Hippocampal formation (tissue), 2 donors: ENCODE measurements around the gene OR1I1.

ENCODE experiments used
- DNase-seq, 2 donors: peaks; one replicate each; lab custom pipeline; 2025; lab: John Stamatoyannopoulos, UW

OR1I1 gene

DNA sequence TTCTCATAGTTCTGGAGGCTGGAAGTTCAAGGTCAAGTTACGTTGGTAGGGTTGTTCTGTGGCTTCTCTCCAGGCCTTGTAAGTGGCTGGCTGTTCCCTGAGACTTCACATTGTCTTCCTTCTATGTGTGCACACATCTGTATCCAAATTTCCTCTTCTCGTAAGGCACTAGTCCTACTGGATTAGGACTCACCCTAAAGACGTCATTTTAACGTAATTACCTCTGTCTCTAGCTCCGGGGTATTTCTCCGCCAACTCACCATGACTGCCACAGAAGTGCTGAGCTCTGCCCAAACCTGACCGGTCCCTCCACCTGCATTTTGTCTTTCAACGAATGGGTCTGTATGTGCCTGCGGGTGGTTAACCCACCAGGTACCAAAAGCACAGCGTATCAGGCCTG lies 16.4 kb downstream of the OR1I1 start:
- DNase-seq, result no peak

DNA sequence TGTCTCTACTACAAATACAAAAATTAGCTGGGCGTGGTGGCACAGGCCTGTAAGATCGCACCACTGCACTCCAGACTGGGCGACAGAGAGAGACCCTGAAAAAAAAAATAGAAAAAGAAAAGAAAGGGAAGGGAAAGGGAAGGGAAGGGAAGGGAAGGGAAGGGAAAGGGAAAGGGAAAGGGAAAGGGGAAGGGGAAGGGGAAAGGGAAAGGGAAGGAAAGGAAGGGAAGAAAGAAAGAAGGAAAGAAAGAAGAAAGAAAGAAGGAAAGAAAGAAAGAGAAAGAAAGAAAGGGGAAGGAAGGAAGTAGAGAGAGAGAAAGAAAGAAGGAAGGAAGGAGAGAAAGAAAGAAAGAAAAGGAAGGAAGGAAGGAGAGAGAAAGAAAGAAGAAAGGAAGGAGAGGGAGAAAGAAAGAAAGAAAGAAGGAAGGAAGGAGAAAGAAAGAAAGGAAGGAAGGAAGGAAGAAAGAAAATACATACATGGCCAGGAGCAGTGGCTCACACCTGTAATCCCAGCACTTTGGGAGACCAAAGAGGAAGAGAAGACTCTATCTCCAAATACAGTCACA lies 17.1 kb downstream of the OR1I1 start:
- no peak for DNase-seq

- DNase-seq, result no peak
Measured at GRCh38 chr19:15101479-15102082, 19.6 kb downstream of the OR1I1 start.

DNA sequence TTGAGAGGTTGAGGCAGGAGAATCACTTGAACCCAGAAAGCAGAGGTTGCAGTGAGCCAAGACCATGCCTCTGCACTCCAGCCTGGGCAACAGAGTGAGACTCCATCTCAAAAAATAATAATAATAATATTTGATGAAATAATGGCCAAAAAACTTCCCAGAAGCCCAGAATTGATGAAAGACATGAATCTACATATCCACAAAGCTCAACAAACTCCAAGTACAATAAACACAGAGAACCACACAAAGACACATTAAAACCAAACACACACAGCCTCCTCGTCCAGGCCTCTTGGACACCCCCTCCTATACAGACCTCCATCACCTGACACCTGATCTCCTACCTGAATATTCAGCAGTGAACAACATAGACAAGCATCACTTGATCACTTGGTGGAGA lies 22.0 kb downstream of the OR1I1 start:
- no peak for DNase-seq

DNA sequence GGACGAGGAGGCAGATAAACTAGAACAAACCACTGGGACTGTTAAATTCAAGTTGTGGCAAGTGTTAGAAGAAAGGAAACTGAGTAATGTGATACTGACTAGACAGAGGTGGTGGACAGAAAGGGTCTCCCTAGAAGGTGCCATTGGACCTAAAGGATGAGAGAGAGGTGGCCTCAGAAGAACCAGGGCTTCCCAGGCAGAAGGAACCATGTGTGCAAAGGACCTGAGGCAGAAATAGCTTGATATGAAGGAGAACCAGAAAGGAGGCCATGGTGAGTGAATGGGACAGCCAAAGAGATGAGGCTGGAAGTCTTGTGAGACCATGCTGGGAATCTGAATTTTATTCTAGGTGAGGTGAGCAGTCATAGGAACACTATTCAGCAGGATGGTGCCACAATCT lies 22.4 kb downstream of the OR1I1 start:
- no peak for DNase-seq

DNA sequence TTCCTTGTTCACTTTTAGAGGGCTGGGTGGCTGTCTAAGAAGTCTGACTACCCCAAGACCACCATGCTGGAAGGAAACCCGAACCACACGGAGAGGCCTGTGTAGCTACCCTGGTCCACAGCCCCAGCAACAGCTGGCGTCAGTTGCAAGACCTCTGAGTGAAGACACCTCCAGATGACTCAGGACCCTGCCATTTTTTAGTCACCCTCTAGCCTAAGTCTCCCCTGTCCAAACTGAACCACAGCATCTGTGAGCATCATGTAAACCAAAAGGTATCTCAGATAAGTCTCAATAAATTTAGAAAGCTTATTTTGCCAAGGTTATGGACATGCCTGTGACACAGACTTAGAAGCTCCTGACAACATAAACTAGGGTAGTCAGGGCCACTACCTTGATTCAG lies 23.0 kb downstream of the OR1I1 start:
- DNase-seq, result no peak

DNA sequence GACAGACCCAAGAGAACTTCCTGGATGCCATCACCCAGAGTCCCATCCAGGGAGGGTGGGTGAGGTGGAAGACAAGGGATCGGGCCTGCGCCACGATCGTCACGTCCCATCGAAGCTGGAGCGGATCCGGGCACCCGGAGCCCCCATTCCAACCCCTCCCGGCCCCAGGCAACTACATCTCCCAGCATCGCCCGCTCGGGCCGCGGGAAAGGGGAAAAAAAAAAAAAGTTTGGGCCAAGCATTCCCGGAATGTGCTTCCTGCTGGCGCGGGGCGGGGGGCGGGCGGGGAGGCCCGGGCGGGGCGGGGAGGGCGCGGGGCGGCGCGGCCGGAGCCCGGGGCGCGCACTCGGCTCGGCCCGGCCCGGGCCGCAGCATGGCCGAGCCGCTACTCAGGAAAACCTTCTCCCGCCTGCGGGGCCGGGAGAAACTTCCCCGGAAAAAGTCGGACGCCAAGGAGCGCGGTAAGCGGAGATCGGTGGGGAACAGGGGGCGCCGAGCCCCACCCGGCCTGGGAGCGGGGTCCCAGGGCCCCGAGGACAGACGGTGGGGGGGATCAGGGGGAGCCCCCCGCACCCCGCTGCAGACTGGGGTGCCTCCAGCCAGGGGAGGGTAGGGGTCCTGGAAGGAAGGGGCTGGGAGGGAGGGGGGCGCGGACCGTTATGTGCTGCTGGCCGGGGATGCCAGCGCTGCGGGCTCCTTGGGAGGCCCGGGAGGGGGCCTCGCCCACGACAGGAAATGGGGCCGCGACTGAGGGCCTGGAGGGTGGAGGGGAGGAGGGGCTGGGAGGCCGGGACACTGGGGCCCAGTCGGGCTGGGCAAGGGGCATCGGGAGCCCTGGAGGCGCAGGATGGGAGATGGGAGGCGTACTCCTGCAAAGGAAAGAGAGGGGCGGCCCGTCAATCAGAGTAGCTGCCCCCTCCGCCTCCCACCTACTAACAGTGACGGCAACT lies 25.3 kb downstream of the OR1I1 start, which contains the start of gene SYDE1:
Gene SYDE1 (plus strand): TSS at position 341 of the 950 bp plus-strand sequence. CDS start 33 bp downstream, at position 374.
- no peak for DNase-seq

DNA sequence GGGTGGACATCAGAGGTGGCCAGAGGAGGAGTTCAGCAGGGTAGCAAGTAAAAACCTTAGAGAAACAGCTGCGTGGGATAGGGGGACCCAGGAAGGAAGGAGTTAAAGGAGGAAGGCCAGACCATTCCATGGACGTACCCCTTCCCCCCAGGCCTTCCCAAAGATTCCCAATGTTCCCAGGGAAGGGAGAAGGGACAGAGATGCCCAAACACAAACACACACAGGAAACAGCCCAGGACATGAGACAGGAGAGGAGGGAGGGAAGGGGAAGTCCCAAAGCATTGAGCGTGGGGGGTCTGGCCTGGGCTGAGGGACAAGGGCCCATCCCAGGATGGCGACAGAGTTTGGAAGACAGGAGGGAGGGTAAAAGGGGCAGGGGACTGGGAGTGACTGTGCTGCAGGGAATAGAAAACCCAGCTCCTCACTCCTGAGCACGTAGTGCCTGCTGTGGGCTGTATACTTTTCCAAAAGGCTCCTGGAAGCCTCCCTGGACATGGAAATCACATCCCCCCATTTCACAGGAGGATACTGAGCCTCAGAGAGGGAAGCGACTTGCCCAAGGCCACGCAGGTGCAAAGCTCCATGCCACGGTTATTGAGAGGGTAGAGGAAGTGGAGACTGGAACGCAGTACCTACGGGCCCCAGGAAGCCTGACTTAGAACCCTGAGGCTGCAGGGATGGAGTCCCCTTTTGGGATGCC lies 26.3 kb downstream of the OR1I1 start:
- no peak for DNase-seq

DNA sequence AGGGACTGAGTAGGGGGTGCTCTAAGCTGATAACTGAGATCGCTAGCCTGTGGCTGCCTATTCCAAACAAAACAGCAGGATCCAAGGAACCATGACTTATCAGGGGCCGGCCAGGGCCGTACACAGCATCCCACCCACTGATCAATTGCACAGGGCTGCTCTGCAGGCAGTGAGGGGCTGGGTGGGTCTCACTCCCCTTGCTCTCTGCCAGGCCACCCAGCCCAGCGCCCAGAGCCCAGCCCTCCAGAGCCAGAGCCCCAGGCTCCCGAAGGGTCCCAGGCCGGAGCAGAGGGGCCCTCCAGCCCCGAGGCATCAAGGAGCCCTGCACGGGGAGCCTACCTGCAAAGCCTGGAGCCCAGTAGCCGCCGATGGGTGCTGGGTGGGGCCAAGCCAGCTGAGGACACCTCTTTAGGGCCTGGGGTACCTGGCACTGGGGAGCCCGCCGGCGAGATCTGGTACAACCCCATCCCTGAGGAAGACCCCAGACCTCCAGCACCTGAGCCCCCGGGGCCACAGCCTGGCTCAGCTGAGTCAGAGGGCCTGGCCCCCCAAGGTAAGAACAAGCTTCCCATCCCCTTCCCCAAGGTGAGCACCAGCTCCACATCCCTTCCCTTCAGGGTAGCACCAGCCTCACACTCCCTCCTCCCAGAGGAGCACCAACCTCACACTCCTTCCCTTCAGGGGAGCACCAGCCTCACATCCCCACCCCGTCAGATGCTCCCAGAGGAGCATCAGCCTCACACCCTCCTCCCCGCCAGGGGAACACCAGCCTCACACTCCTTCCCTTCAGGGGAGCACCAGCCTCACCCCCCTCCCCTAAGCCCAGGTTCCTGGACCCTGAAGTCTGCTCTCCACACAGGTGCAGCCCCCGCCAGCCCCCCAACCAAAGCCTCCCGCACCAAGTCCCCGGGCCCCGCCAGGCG lies 27.1 kb downstream of the OR1I1 start:
- DNase-seq, result no peak

DNA sequence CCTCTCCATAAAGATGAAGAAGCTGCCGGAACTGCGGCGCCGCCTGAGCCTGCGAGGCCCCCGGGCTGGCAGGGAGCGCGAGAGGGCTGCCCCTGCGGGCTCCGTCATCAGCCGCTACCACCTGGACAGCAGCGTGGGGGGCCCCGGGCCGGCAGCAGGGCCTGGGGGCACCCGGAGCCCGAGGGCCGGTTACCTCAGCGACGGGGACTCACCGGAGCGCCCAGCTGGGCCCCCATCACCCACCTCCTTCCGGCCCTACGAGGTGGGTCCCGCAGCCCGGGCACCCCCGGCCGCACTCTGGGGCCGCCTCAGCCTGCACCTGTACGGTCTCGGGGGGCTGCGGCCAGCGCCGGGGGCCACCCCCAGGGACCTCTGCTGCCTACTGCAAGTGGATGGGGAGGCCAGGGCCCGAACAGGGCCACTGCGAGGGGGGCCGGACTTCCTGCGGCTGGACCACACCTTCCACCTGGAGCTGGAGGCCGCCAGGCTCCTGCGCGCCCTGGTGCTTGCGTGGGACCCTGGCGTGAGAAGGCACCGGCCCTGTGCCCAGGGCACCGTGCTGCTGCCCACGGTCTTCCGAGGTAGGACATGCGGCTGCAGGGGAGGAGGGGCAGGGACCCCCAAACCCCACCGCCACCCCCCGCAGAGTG lies 27.9 kb downstream of the OR1I1 start:
- no peak for DNase-seq

GRCh38 chr19:15110418-15110815 lies 28.4 kb downstream of the OR1I1 start:
- no peak for DNase-seq

DNA sequence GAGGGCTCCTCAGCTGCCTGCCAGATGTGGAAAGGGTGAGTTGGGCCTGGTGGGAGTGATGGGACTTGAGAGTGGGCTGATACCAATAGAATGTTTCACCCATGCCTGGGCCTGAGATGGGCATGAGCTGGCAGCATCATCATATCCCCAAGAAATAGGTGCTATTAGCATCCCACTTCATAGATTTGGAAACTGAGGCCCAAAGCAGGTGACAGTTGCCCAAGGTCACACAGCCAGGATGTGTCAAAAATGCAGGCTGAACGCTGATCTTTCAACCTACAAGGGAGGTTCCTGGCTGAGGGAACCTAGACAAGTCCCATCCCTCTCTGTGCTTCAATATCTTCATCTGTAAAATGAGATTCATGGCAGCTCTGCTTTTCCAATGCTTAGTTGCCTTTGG lies 29.7 kb downstream of the OR1I1 start:
- no peak for DNase-seq

GRCh38 chr19:15112385-15112784 lies 30.4 kb downstream of the OR1I1 start:
- DNase-seq, result no peak

DNA sequence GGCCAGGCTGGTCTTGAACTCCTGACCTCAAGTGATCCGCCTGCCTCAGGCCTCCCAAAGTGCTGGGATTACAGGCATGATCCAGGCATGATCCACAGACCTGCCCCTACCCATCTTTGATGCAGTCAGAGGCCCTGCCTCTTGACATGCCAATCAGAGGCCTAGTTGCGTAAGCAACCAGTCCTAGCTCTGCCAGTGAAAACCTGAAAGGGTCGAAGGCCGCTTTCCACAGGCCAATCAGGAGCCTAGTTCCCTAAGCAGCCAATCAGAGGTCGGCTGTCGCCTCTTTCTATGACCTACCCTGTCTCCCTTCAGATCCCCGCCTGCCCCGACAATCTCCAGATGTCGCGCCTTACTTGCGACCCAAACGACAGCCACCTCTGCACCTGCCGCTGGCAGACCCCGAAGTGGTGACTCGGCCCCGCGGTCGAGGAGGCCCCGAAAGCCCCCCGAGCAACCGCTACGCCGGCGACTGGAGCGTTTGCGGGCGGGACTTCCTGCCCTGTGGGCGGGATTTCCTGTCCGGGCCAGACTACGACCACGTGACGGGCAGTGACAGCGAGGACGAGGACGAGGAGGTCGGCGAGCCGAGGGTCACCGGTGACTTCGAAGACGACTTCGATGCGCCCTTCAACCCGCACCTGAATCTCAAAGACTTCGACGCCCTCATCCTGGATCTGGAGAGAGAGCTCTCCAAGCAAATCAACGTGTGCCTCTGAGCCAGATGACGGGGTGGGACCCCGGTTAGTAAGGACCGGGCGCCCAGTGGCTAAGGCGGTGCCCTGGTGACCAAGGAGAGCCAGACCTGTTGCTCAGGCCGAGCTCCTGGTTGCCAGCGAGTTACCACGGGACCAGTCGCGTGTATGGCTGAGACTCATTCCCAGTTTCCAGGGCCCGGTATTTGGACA lies 31.5 kb downstream of the OR1I1 start:
- DNase-seq, result no peak

DNA sequence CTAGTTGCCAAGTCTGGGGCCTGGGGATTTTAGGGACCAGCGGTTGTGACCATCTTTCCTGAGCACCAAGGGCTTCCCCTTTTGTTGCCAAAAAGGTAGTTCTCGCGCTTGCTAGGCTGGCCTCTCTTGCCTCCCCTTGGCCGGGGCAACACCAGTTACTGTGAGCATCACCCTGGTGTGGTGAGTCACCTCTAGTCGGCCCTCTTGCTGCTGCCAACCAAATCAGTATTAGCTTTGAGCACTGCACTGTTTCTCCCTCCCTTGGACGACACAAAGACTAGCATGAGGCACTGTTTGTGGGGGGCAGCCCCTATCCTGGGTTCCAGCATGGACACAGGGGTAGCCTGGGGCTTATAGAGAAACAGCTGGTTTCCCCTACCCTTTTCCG lies 32.1 kb downstream of the OR1I1 start:
- no peak for DNase-seq

DNA sequence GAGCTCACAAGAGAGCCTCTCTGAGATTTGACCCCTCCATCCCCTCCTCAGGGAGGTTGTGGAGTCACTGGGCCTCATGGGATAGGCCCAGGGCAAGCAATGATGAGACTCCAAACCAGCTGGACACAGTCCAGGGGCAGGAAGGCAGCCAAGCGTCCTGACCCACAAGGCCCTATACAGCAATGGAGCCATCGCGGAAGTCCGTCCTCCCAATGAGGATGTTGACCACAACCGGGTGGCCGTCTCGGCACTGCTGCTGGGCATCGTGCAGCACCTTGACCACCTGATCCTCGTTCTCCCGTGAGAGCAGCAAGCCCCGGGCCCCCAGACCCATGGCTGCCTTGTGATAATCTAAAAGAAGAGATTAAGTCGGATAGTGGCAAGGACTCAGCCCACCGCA lies 33.1 kb downstream of the OR1I1 start:
- DNase-seq, result no peak

DNA sequence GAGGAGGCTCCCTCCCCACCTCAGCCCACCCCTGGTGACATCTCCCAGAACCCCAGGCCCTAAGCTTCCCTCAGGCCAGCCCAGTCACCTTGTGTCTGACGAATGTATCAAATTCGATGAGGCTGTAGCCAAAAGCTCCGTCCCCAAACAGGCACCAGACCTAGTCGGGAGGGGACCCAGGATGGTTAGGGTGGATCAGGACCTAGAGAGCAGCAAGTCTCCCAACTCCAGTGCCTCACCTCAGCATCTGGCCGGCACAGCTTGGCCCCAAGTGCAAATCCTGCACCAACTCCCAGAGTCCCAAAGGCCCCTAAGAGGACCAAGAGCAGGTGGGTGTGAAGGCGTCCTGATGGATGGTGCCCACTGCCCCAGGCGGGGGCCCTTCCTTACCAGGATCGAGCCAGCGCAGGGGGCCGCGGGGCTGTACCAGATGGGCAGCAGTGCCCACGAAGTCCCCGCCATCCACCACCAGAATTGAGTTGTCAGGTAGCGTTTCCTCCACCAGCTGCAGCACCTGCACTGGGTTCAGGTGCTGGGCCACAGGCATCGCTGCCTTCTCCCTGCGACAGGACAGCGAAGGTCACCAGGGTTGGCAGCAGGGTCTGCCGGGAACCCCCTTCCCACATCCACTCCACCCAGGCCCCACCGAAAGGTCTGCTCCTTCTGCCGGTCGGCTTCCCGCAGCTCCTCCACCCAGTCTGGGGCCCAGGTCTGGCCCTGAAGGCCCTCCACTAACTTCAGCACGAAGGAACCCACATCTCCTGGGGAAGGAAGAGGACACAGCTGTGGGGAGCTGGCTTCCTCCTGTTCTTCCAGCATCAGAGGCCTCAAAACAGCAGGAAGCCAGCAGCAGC lies 34.0 kb downstream of the OR1I1 start:
- no peak for DNase-seq

- DNase-seq, result no peak
Measured at GRCh38 chr19:15116856-15117255, 34.8 kb downstream of the OR1I1 start.

GRCh38 chr19:15118248-15118647 lies 36.2 kb downstream of the OR1I1 start:
- no peak for DNase-seq
